Measurements from ENCODE around the gene ELF4. TPM values are rescaled to one million over a fixed set of nuclear protein-coding genes. Genes with fewer than 3 reads are reported as not detected.

Gene ELF4
- total RNA-seq, 1 experiment from 2014 or later: 19.2 TPM

DNA sequence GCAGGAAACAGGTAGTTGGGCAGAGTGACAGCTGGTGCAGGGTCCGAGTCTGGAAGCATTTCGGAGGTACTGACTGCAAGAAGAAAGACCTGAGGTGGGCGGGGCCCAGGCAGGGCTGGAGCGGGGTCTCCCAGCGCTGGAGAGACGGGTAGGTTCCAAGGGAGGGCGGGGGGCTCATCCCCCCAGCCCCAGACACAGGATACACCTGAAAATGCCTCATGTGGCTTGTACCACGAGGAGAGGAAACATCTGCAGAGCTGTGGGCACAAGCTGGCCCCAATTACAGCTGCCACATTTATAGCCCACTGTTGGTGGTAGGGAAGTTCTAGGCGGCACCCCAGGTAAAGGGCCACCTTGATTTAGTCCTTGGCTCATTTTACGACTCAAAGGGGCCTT, 38.0 kb downstream of the ELF4 start:
- intact Hi-C loops (cut with micrococcal nuclease): loop anchor here (10.0 kb wide), 1 partner anchor 52 kb away; no protein-coding TSS in a partner anchor
- no peak for ATAC-seq
- H3K4me1 ChIP-seq (ENCODE audit: control insufficient read depth in 1 of 2, insufficient read depth in 2 of 2, low read length in 2 of 2): no peaks in the 10 kb centered on the region
- POLR2A ChIA-PET: no interaction called here
- TF ChIP-seq TCF7L2 (IDR thresholded peaks at IDR 0.05; ENCODE audit: borderline replicate concordance, extremely low read depth, insufficient read depth, insufficient read length): no peak
- TF ChIP-seq POLR2A (IDR thresholded peaks at IDR 0.05; ENCODE audit: borderline replicate concordance, extremely low read depth, insufficient read depth, insufficient read length): no peak
- no peak for TF ChIP-seq EZH2phosphoT487 (IDR thresholded peaks at IDR 0.05; ENCODE audit: borderline replicate concordance)
- TF ChIP-seq ZNF274 (IDR thresholded peaks at IDR 0.05; ENCODE audit: low read depth, low read length): no peak
- no peak for TF ChIP-seq JUND (IDR thresholded peaks at IDR 0.05)
- no peak for TF ChIP-seq EGR1 (IDR thresholded peaks at IDR 0.05; ENCODE audit: low read depth)
- no peak for TF ChIP-seq CTCF (IDR thresholded peaks at IDR 0.05 in 2 of 3, conservative IDR thresholded peaks at IDR 0.05 in 1 of 3; ENCODE audit: borderline replicate concordance in 1 of 3, insufficient read depth in 1 of 3, low read depth in 2 of 3, low read length in 2 of 3)
- TF ChIP-seq YY1 (IDR thresholded peaks at IDR 0.05; ENCODE audit: extremely low read depth, insufficient replicate concordance, low read depth, low read length): no peak
- TF ChIP-seq SIN3A (IDR thresholded peaks at IDR 0.05; ENCODE audit: low read depth): no peak
- no peak for TF ChIP-seq CBX3 (IDR thresholded peaks at IDR 0.05; ENCODE audit: low read depth)
- TF ChIP-seq, protein P1, sequence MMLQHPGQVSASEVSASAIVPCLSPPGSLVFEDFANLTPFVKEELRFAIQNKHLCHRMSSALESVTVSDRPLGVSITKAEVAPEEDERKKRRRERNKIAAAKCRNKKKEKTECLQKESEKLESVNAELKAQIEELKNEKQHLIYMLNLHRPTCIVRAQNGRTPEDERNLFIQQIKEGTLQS (IDR thresholded peaks at IDR 0.05): no peak
- TF ChIP-seq SP1 (IDR thresholded peaks at IDR 0.05; ENCODE audit: low read depth): no peak
- TF ChIP-seq EZH2 (IDR thresholded peaks at IDR 0.05): no peak
- CTCF ChIA-PET: no interaction called here
- TSS peak; percentile 26 for BruUV-seq (replicated peaks)
- H2AFZ ChIP-seq (ENCODE audit: low read depth, low read length, poor library complexity, severe bottlenecking): no peak overlapping the region
- no peak overlapping the region for H3K9ac ChIP-seq (ENCODE audit: low read length)
- H3K27me3 ChIP-seq (ENCODE audit: insufficient read depth, low read length): no peaks in the 10 kb centered on the region
- H3K27ac ChIP-seq (ENCODE audit: low read depth, low read length): no peak overlapping the region
- H3K9me2 ChIP-seq (ENCODE audit: insufficient read depth): no peaks in the 10 kb centered on the region
- H3K79me2 ChIP-seq (ENCODE audit: insufficient read depth, low read length): no peaks in the 10 kb centered on the region
- RAD21 ChIA-PET (ENCODE audit: low non-redundant PET in 1 of 2, low total read pairs in 2 of 2, uncharacterized antibody in 2 of 2, unreplicated experiment in 2 of 2): no interaction called here
- no peak overlapping the region for H3K4me2 ChIP-seq (ENCODE audit: low read length)
- no peaks in the 10 kb centered on the region; a peak in 2 of 4 replicates for H3K36me3 ChIP-seq (ENCODE audit: control insufficient read depth in 1 of 2, insufficient read depth in 2 of 2, low read length in 2 of 2)
- no peaks in the 10 kb centered on the region for H3K9me3 ChIP-seq (ENCODE audit: control insufficient read depth in 1 of 2, insufficient read depth in 1 of 2, low read depth in 1 of 2, low read length in 2 of 2)
- DNase-seq (ENCODE audit: low read depth, low spot score): no peak
- no peaks in the 10 kb centered on the region for H4K20me1 ChIP-seq (ENCODE audit: insufficient read depth)
- H3K4me3 ChIP-seq (replicated peaks in 1 of 2; ENCODE audit: low read depth in 1 of 2, low read length in 2 of 2): no peak overlapping the region
